Left ventricle myocardium inferior (tissue), 1 donor: ENCODE data around the gene PSTPIP1. TPM values are rescaled to one million over a fixed set of nuclear protein-coding genes. Genes with fewer than 3 reads are reported as not detected.

Experiments
- DNase-seq: peaks from one replicate; pipeline ENCODE4 v3.0.0-alpha.2; 2020
- H3K27ac ChIP-seq: fragments of 200-600 bp; replicated peaks from 2 replicates; pipeline ENCODE4 v1.8.0; 2021
- H3K27me3 ChIP-seq: fragments of 200-600 bp; 2 replicates; pipeline ENCODE4 v1.8.0; 2021; ENCODE audit warnings: low read depth
- H3K36me3 ChIP-seq: fragments of 200-600 bp; 2 replicates; pipeline ENCODE4 v1.8.0; 2021
- H3K4me1 ChIP-seq: fragments of 200-600 bp; 2 replicates; pipeline ENCODE4 v1.8.0; 2021
- H3K4me3 ChIP-seq: fragments of 200-600 bp; 2 replicates; pipeline ENCODE4 v1.8.0; 2021; ENCODE audit warnings: mild to moderate bottlenecking, moderate library complexity
- H3K9me3 ChIP-seq: fragments of 200-600 bp; replicated peaks from 2 replicates; pipeline ENCODE4 v1.8.0; 2021
- intact Hi-C: fragments of 100-400 bp; cut with micrococcal nuclease; formaldehyde crosslinking; loops from one replicate; pipeline ENCODE4 v1.11.0; 2022
- total RNA-seq: library from RNA; stranded (reverse); fragmentation: NEBNext Ultra II Directional; extraction: Animal tissue kit (Norgen Biotek cat#: 25700); gene quantifications from one replicate; pipeline ENCODE4 v1.2.1, GENCODE V29; 2021
- TF ChIP-seq, protein P1 (sequence below): fragments of 200-600 bp; IDR thresholded peaks from 2 replicates; pipeline ENCODE4 v1.8.0; 2021; ENCODE audit warnings: antibody characterized with exemption, mild to moderate bottlenecking, borderline replicate concordance
- donor health status: DM: no; HTN: yes; CAD: no; lungs with severe emphysema.

PSTPIP1 gene
- total RNA-seq, 1 donor from 2014 or later = 3.5 TPM

- Histone ChIP-seq H3K9me3 (no peaks in the 10 kb centered on the region), H3K27me3 (no peaks in the 10 kb centered on the region), H3K4me1 (peaks cover 17% of the 10 kb centered on the region), H3K4me3 (no peak overlapping the region), H3K27ac (no peak overlapping the region), H3K36me3 (peaks cover 33% of the 10 kb centered on the region)
- TF ChIP-seq, protein P1, sequence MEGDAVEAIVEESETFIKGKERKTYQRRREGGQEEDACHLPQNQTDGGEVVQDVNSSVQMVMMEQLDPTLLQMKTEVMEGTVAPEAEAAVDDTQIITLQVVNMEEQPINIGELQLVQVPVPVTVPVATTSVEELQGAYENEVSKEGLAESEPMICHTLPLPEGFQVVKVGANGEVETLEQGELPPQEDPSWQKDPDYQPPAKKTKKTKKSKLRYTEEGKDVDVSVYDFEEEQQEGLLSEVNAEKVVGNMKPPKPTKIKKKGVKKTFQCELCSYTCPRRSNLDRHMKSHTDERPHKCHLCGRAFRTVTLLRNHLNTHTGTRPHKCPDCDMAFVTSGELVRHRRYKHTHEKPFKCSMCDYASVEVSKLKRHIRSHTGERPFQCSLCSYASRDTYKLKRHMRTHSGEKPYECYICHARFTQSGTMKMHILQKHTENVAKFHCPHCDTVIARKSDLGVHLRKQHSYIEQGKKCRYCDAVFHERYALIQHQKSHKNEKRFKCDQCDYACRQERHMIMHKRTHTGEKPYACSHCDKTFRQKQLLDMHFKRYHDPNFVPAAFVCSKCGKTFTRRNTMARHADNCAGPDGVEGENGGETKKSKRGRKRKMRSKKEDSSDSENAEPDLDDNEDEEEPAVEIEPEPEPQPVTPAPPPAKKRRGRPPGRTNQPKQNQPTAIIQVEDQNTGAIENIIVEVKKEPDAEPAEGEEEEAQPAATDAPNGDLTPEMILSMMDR = no peak
- intact Hi-C loops = no loop called here
- DNase-seq = no peak
These were observed 51.1 kb downstream of the PSTPIP1 start for GRCh38 chr15:77045985-77046384.

GRCh38 chr15:77046704-77047412, 51.9 kb downstream of the PSTPIP1 start:
- TF ChIP-seq, protein P1 = no peak
- no peak for DNase-seq
- Histone ChIP-seq H3K4me1 (peaks cover 17% of the 10 kb centered on the region), H3K27ac (no peak overlapping the region), H3K9me3 (no peaks in the 10 kb centered on the region), H3K4me3 (no peak overlapping the region), H3K27me3 (no peaks in the 10 kb centered on the region), H3K36me3 (peaks cover 41% of the 10 kb centered on the region)
- intact Hi-C loops = no loop called here

DNA sequence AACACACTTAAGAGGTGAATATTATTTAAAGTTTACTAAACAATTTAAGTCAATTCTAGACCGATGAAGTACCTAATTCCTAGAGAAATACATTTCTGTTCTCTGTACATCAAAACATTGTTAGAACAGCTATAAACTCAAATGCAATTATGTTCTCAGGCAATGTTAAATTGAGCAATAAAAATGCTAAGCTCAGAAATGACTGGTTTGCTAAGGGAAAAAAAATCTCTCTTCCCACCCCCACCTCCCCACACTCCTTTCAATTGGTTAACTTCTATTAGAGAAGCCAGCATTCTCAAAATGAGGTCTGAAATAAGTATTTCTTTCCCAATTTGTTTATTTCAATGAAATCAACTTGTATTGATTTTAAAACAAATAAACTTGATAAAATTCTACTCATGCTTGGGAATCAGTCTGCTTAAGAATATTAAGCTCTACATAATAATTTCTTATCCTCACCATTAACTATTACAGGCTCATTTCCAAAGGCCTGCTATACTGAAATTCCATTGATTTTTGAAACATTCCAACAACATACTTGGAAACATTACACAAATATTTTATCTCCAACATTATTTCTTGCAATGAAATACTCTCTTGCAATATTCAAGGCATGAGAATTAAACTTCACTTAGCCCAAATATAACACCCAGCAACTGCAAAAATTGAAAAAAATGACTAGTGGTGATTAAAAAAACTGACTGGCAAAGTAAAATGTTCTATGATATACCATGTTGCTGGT, 53.4 kb downstream of the PSTPIP1 start:
- Histone ChIP-seq H3K36me3 (peaks cover 44% of the 10 kb centered on the region), H3K27me3 (no peaks in the 10 kb centered on the region), H3K27ac (no peak overlapping the region), H3K9me3 (no peaks in the 10 kb centered on the region), H3K4me1 (peaks cover 17% of the 10 kb centered on the region), H3K4me3 (no peak overlapping the region)
- intact Hi-C loops = no loop called here
- TF ChIP-seq, protein P1 = no peak
- DNase-seq = no peak

- no peaks in the 10 kb centered on the region for H3K27me3 ChIP-seq
- H3K36me3 ChIP-seq = peaks cover 37% of the 10 kb centered on the region
- TF ChIP-seq, protein P1 = no peak
- DNase-seq = no peak
- H3K4me3 ChIP-seq = no peak overlapping the region
- no peaks in the 10 kb centered on the region for H3K9me3 ChIP-seq
- intact Hi-C loops = no loop called here
- no peaks in the 10 kb centered on the region for H3K4me1 ChIP-seq
- no peak overlapping the region for H3K27ac ChIP-seq
These were observed 57.6 kb downstream of the PSTPIP1 start for GRCh38 chr15:77052556-77052955.

GRCh38 chr15:77053709-77054108, 58.8 kb downstream of the PSTPIP1 start:
- H3K9me3 ChIP-seq = no peaks in the 10 kb centered on the region
- peaks cover 37% of the 10 kb centered on the region for H3K36me3 ChIP-seq
- no peaks in the 10 kb centered on the region for H3K27me3 ChIP-seq
- no peak overlapping the region for H3K4me3 ChIP-seq
- H3K27ac ChIP-seq = no peak overlapping the region
- H3K4me1 ChIP-seq = no peaks in the 10 kb centered on the region
- DNase-seq = no peak
- intact Hi-C loops = no loop called here
- TF ChIP-seq, protein P1 = no peak
